Adrenal gland (tissue), 12 donors: Measurements from ENCODE around the gene CDCA8. TPM values are rescaled to one million over a fixed set of nuclear protein-coding genes. Genes with fewer than 3 reads are reported as not detected.

Experiments used
- DNase-seq, 7 donors: peaks; one replicate each; pipeline ENCODE4 v3.0.0-alpha.2; 2019 to 2020
- H3K27ac ChIP-seq, 5 donors: fragments of 200-600 bp; sonication (generic) in 4 of 5; 1 replicate in 3 of 5; 2 replicates in 2 of 5; pipeline versions ENCODE4 v1.5.1 to v1.8.0; 2016 to 2020; ENCODE audit warnings: mild to moderate bottlenecking in 1 of 5
- H3K27me3 ChIP-seq: fragments of 200-600 bp; 2 replicates; pipeline ENCODE4 v1.8.0; 2021
- H3K36me3 ChIP-seq, 2 donors: fragments of 200-600 bp; replicated peaks in 1 of 2; 1 replicate in 1 of 2; 2 replicates in 1 of 2; pipeline versions ENCODE4 v1.5.1 to v1.8.0; 2018 to 2022
- H3K4me1 ChIP-seq, 2 donors: fragments of 200-600 bp; replicated peaks in 1 of 2; 1 replicate in 1 of 2; 2 replicates in 1 of 2; pipeline versions ENCODE4 v1.5.1 to v1.8.0; 2018 to 2021
- H3K4me3 ChIP-seq, 4 donors: fragments of 200-600 bp; sonication (generic) in 3 of 4; one replicate each; pipeline ENCODE4 v1.5.1; 2016 to 2018
- H3K9me3 ChIP-seq, 3 donors: fragments of 200-600 bp; sonication (generic) in 1 of 3; replicated peaks in 1 of 3; 1 replicate in 2 of 3; 2 replicates in 1 of 3; pipeline versions ENCODE4 v1.5.1 to v1.8.0; 2016 to 2021
- POLR2A ChIP-seq, 2 donors: fragments of 450-650 bp; IDR thresholded peaks; one replicate each; pipeline ENCODE4 v1.6.1; 2017; ENCODE audit warnings: antibody characterized with exemption in 2 of 2, mild to moderate bottlenecking in 2 of 2, moderate library complexity in 1 of 2
- WGBS, 4 donors: extraction: QIAGEN DNeasy Blood & Tissue Kit in 2 of 4; methylation state at CpG; one replicate each; pipeline versions ENCODE4 v1.1.5 to v1.1.7; 2013 to 2017; 5-methylcytosine and 5-hydroxymethylcytosine counted together
- intact Hi-C, 2 donors: fragments of 100-400 bp; cut with DNase I; formaldehyde crosslinking; loops; one replicate each; pipeline versions ENCODE4 v1.14.1 to v1.15.0; 2022 to 2023
- polyA plus RNA-seq, 3 donors: library from polyadenylated mRNA; stranded (reverse); fragments of 200-250 nt in 2 of 3; fragments of 350-450 nt in 1 of 3; fragmentation: Illumina TruSeq in 1 of 3; extraction: RNeasy Lipid Tissue Mini Kit (QIAGEN cat#74804) in 1 of 3; gene quantifications; one replicate each; pipeline ENCODE4 v1.2.3, GENCODE V29; 2013 to 2014
- total RNA-seq, 9 donors: library from RNA; depleted of rRNA in 4 of 9; stranded (reverse); fragments of >200 nt in 4 of 9; fragments of 120-200 nt in 1 of 9; fragmentation: NEBNext Ultra II Directional in 1 of 9; extraction: Animal tissue kit (Norgen Biotek cat#: 25700) in 1 of 9; gene quantifications; one replicate each; pipeline versions ENCODE4 v1.1.0 to v1.2.4, GENCODE V29; 2013 to 2023
- TF ChIP-seq, protein P1 (sequence below), 6 experiments: fragments of 450-650 bp in 4 of 6; fragments of 200-600 bp in 2 of 6; sonication (generic) in 1 of 6; IDR thresholded peaks; 1 replicate in 5 of 6; 2 replicates in 1 of 6; pipeline versions ENCODE4 v1.5.1 to v1.8.0; 2016 to 2021; ENCODE audit warnings: antibody characterized with exemption in 6 of 6, mild to moderate bottlenecking in 2 of 6, moderate library complexity in 1 of 6
- donor health status: healthy with polysubstance abuse.
- donor health status: Bipolar disorder and iron deficiency.
- donor health status: DM: yes; HTN: yes; CAD: no.
- donor health status: DM: no; HTN: no; CAD: no.
- donor health status: DM: no; HTN: no; CAD: no.
- donor health status: DM: yes; HTN: yes; CAD: no.

Gene CDCA8
- total and polyA plus RNA-seq, 12 donors = 0.49 to 3.2 (median 1.2) TPM

DNA sequence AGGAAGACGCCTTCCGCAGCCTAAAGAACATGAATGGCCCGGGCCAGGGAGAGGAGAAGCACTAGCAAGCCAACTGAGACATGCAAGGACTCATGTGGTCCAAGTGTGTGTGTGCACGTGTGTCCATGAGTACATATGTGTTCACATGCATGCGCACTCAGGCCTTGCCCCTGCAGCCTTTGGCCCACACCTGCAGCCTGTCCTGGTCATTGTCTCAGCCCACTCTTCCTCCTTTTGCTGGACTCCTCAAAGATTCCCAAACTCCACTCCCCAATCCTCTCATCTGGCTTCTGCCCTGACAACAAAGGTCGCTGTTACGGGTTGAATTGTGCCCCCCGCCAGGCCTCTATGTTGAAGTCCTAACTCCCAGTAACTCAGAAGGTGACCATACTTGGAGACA, 21.9 kb downstream of the CDCA8 start:
- intact Hi-C loops = no loop called here
- no peak for DNase-seq
- Histone ChIP-seq H3K4me1 (no peaks in the 10 kb centered on the region), H3K27me3 (no peaks in the 10 kb centered on the region), H3K27ac (no peak overlapping the region), H3K36me3 (no peaks in the 10 kb centered on the region), H3K4me3 (no peak overlapping the region), H3K9me3 (no peaks in the 10 kb centered on the region)
- 81 to 92% (median 84%) methylated on average over 8 of the region's 8 CpGs for WGBS, 4 donors
- TF ChIP-seq, protein P1, sequence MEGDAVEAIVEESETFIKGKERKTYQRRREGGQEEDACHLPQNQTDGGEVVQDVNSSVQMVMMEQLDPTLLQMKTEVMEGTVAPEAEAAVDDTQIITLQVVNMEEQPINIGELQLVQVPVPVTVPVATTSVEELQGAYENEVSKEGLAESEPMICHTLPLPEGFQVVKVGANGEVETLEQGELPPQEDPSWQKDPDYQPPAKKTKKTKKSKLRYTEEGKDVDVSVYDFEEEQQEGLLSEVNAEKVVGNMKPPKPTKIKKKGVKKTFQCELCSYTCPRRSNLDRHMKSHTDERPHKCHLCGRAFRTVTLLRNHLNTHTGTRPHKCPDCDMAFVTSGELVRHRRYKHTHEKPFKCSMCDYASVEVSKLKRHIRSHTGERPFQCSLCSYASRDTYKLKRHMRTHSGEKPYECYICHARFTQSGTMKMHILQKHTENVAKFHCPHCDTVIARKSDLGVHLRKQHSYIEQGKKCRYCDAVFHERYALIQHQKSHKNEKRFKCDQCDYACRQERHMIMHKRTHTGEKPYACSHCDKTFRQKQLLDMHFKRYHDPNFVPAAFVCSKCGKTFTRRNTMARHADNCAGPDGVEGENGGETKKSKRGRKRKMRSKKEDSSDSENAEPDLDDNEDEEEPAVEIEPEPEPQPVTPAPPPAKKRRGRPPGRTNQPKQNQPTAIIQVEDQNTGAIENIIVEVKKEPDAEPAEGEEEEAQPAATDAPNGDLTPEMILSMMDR (IDR thresholded peaks at IDR 0.05) = no peak
- TF ChIP-seq POLR2A (IDR thresholded peaks at IDR 0.05) = no peak

DNA sequence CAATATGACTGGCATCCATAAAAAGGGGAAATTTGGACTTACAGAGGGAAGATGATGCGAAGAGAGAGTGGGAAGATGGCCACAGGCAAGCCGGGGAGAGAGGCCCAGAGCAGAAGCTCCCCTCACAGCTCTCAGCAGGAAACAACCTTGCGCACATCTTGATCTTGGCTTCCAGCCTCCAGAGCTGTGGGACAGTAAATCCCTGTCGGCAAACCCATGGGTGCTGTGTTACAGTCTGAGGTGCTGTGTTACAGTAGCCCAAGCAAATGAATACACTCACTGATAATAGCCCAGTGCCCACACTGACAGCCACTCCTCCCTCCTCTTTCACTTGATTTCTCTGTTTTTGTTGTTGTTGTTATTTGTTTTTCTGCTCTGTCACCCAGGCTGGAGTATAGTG, 22.4 kb downstream of the CDCA8 start:
- H3K4me3 ChIP-seq = no peak overlapping the region
- intact Hi-C loops = no loop called here
- H3K27me3 ChIP-seq = no peaks in the 10 kb centered on the region
- TF ChIP-seq POLR2A (IDR thresholded peaks at IDR 0.05) = no peak
- TF ChIP-seq, protein P1 (IDR thresholded peaks at IDR 0.05) = no peak
- no peak overlapping the region for H3K27ac ChIP-seq
- 77 to 85% (median 80%) methylated on average over 4 of the region's 4 CpGs for WGBS, 4 donors
- H3K36me3 ChIP-seq = no peaks in the 10 kb centered on the region
- no peaks in the 10 kb centered on the region for H3K4me1 ChIP-seq
- H3K9me3 ChIP-seq = no peaks in the 10 kb centered on the region
- no peak for DNase-seq

DNA sequence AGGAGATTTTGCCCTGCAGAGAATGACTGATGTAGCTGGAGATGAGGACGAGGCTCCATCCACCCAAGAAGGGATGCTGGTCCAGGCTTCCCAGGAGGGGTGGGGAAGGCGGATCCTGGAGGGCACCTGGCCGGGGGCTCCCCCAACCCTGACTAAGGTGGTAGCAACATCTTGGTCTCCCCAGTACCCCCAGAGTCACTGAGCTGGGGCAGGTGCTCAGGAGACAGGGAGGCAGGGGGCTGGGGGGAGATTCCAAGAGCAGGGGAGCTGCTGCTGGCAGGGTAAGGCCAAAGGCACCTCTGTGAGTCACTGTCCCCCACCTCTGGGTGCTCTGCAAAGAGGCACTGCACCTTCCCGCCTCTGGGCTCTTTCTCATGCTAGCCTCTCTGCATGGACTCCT, 24.0 kb downstream of the CDCA8 start:
- DNase-seq = no peak
- WGBS, 4 donors = 76 to 82% (median 80%) methylated on average over 1 to 4 of the region's 4 CpGs; no CpG with 5 or more reads in 1 of the 4 donors
- no peaks in the 10 kb centered on the region for H3K4me1 ChIP-seq

DNA sequence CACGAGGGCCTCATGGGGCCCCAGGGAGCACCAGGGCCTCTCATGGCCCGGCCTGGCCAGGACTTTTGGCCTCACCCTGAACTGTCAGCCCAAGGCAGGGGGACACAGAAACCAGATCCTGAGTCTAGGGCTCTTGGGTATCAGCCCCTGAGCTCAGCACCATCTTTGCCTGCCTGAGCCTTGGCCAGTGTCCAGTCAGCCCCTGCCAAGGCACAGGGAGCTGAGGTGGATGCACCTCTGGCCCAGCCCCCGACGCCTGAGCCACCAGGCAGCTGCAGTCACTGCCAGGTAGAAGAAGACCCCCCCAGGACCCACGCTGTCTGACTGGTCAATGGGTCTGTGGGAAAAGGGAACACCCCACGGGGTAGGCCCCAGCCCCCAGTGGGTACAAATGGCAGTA, 25.3 kb downstream of the CDCA8 start:
- TF ChIP-seq, protein P1 (IDR thresholded peaks at IDR 0.05) = no peak
- no peak for TF ChIP-seq POLR2A (IDR thresholded peaks at IDR 0.05)
- H3K27ac ChIP-seq = no peak overlapping the region
- no peaks in the 10 kb centered on the region for H3K36me3 ChIP-seq
- WGBS, 4 donors = 80 to 88% (median 84%) methylated on average over 2 to 6 of the region's 6 CpGs
- intact Hi-C loops = no loop called here
- no peaks in the 10 kb centered on the region for H3K27me3 ChIP-seq
- no peaks in the 10 kb centered on the region for H3K4me1 ChIP-seq
- no peak for DNase-seq
- H3K4me3 ChIP-seq = no peak overlapping the region
- no peaks in the 10 kb centered on the region for H3K9me3 ChIP-seq

More for the DNA sequence above, 24.0 kb downstream of the CDCA8 start:
- Histone ChIP-seq H3K4me3 (no peak overlapping the region), H3K27ac (no peak overlapping the region), H3K36me3 (no peaks in the 10 kb centered on the region), H3K9me3 (no peaks in the 10 kb centered on the region), H3K27me3 (no peaks in the 10 kb centered on the region)
- intact Hi-C loops = no loop called here
- TF ChIP-seq, protein P1 (IDR thresholded peaks at IDR 0.05) = no peak
- TF ChIP-seq POLR2A (IDR thresholded peaks at IDR 0.05) = no peak
